ENCODE results near the gene UBN2.

GRCh38 chr7:139224219-139224618 lies 6.8 kb upstream of the UBN2 start:
- no peak for TF ChIP-seq ELF4 (CRISPR knock-in tag; IDR thresholded peaks at IDR 0.05; ENCODE audit: low read depth)
- no peak for TF ChIP-seq GABPB1 (CRISPR knock-in tag; IDR thresholded peaks at IDR 0.05)
- TF ChIP-seq CTCF (IDR thresholded peaks at IDR 0.05), result no peak
- TF ChIP-seq SP1 (CRISPR knock-in tag; conservative IDR thresholded peaks at IDR 0.05), result no peak
- TF ChIP-seq E2F4 (CRISPR knock-in tag; IDR thresholded peaks at IDR 0.05; ENCODE audit: borderline replicate concordance, low read depth), result no peak
- TF ChIP-seq USF2 (CRISPR knock-in tag; IDR thresholded peaks at IDR 0.05), result no peak
- no peak for TF ChIP-seq SMAD4 (CRISPR knock-in tag; IDR thresholded peaks at IDR 0.05)
- TF ChIP-seq ARID4B (CRISPR knock-in tag; IDR thresholded peaks at IDR 0.05; ENCODE audit: borderline replicate concordance), result no peak
- no peak for TF ChIP-seq JUN (CRISPR knock-in tag; IDR thresholded peaks at IDR 0.05)
